ENCODE data around the gene SPNS3.

- TF ChIP-seq POLR2A (IDR thresholded peaks at IDR 0.05) (no peak), CTCF (IDR thresholded peaks at IDR 0.05) (no peak)
These were observed 6.2 kb upstream of the SPNS3 start for GRCh38 chr17:4427505-4427904.

Data from gastroesophageal sphincter (tissue), 3 donors.